GM23248 (cell line): Measurements from ENCODE around the gene MRPL24. TPM values are rescaled to one million over a fixed set of nuclear protein-coding genes. Genes with fewer than 3 reads are reported as not detected.
A peak's percentile ranks its signal among the peaks of the same experiment; 100 is the strongest.

Experiments used
- DNase-seq: peaks from one replicate; pipeline ENCODE4 v3.0.0-alpha.2; 2015
- H2AFZ ChIP-seq: fragments of 200-600 bp; sonication (generic); 2 replicates; pipeline ENCODE4 v1.6.1; 2016; ENCODE audit warnings: antibody characterized with exemption
- H3F3A ChIP-seq: fragments of 200-600 bp; sonication (generic); 2 replicates; pipeline ENCODE4 v1.6.1; 2016; ENCODE audit warnings: mild to moderate bottlenecking, antibody characterized with exemption, mixed run types; ENCODE audit not compliant: insufficient read depth
- H3K27ac ChIP-seq: fragments of 200-600 bp; sonication (generic); 2 replicates; pipeline ENCODE4 v1.5.1; 2016; ENCODE audit warnings: mild to moderate bottlenecking
- H3K27me3 ChIP-seq: fragments of 200-600 bp; sonication (generic); replicated peaks from 2 replicates; pipeline ENCODE4 v1.6.1; 2016; ENCODE audit warnings: mild to moderate bottlenecking; ENCODE audit not compliant: insufficient read depth
- H3K36me3 ChIP-seq: fragments of 200-600 bp; sonication (generic); 2 replicates; pipeline ENCODE4 v1.6.1; 2016; ENCODE audit warnings: low read depth, mild to moderate bottlenecking
- H3K4me1 ChIP-seq: fragments of 200-600 bp; sonication (generic); 2 replicates; pipeline ENCODE4 v1.6.1; 2016; ENCODE audit warnings: mild to moderate bottlenecking; ENCODE audit not compliant: insufficient read depth
- H3K4me2 ChIP-seq: fragments of 200-600 bp; sonication (generic); one replicate; pipeline ENCODE4 v1.6.1; 2016; ENCODE audit warnings: mild to moderate bottlenecking; ENCODE audit not compliant: unreplicated experiment
- H3K4me3 ChIP-seq: fragments of 200-600 bp; sonication (generic); 2 replicates; pipeline ENCODE4 v1.5.1; 2016; ENCODE audit warnings: mild to moderate bottlenecking
- H3K79me2 ChIP-seq: fragments of 200-600 bp; sonication (generic); 2 replicates; pipeline ENCODE4 v1.6.1; 2016; ENCODE audit warnings: mild to moderate bottlenecking; ENCODE audit not compliant: insufficient read depth
- H3K9ac ChIP-seq: fragments of 200-600 bp; sonication (generic); 2 replicates; pipeline ENCODE4 v1.6.1; 2016; ENCODE audit warnings: mild to moderate bottlenecking
- H3K9me2 ChIP-seq: fragments of 200-600 bp; sonication (generic); 2 replicates; pipeline ENCODE4 v1.6.1; 2016; ENCODE audit warnings: mixed run types, mild to moderate bottlenecking, moderate library complexity; ENCODE audit not compliant: insufficient read depth
- H3K9me3 ChIP-seq: fragments of 200-600 bp; sonication (generic); one replicate; pipeline ENCODE4 v1.6.1; 2017; ENCODE audit warnings: low read depth
- H4K20me1 ChIP-seq: fragments of 200-600 bp; sonication (generic); 2 replicates; pipeline ENCODE4 v1.6.0; 2016; ENCODE audit not compliant: insufficient read depth
- EZH2 ChIP-seq: fragments of 200-600 bp; sonication (generic); IDR thresholded peaks from 2 replicates; pipeline ENCODE4 v1.6.1; 2018; ENCODE audit warnings: antibody characterized with exemption, mild to moderate bottlenecking; ENCODE audit not compliant: insufficient read depth, poor library complexity, severe bottlenecking
- EZH2phosphoT487 ChIP-seq: fragments of 200-600 bp; sonication (generic); IDR thresholded peaks from 2 replicates; pipeline ENCODE4 v1.6.1; 2018; ENCODE audit warnings: antibody characterized with exemption, moderate library complexity, mild to moderate bottlenecking, low read depth; ENCODE audit not compliant: insufficient read depth
- WGBS, 2 experiments: methylation state at CpG; one replicate each; pipeline ENCODE4 v1.1.6; 2015 to 2017; ENCODE audit warnings: low lambda C conversion rate in 2 of 2, low coverage in 1 of 2; ENCODE audit errors: missing lambda C conversion rate in 2 of 2; 5-methylcytosine and 5-hydroxymethylcytosine counted together
- in situ Hi-C: fragments of 300-500 bp; cut with MboI; formaldehyde crosslinking; loops from 2 replicates; pipeline ENCODE4 v1.15.0; 2020
- polyA plus RNA-seq: library from polyadenylated mRNA; unstranded; fragments of >200 nt; fragmentation: Nextera tagmentation; extraction: Ambion mirVana; gene quantifications from 2 replicates; pipeline ENCODE4 v1.2.1, GENCODE V29; 2016
- total RNA-seq: library from RNA; depleted of rRNA; stranded (reverse); fragments of >200 nt; shearing (Covaris generic); gene quantifications from 2 replicates; pipeline ENCODE4 v1.2.3, GENCODE V29; 2014

MRPL24 gene
- total and polyA plus RNA-seq, 2 experiments from 2014 or later = 55.7 to 93.7 TPM

GRCh38 chr1:156693848-156694689 lies 46.8 kb downstream of the MRPL24 start:
- no peaks in the 10 kb centered on the region for H4K20me1 ChIP-seq
- H3K27me3 ChIP-seq = no peaks in the 10 kb centered on the region
- no peaks in the 10 kb centered on the region for H3K36me3 ChIP-seq
- WGBS, 2 experiments = 69 to 72% methylated on average over 12 of the region's 12 CpGs
- H3F3A ChIP-seq = no peaks in the 10 kb centered on the region
- H2AFZ ChIP-seq = peak overlapping the region; percentile 39; the same call in 1 of the 2 replicates
- in situ Hi-C loops = no loop called here
- TF ChIP-seq EZH2 = no peak
- no peak for TF ChIP-seq EZH2phosphoT487
- H3K4me2 ChIP-seq = no peak overlapping the region
- H3K9ac ChIP-seq = no peak overlapping the region
- no peak overlapping the region for H3K27ac ChIP-seq
- no peaks in the 10 kb centered on the region for H3K9me2 ChIP-seq
- no peaks in the 10 kb centered on the region for H3K79me2 ChIP-seq
- peaks cover 14% of the 10 kb centered on the region for H3K4me1 ChIP-seq
- DNase-seq = peak; percentile 21
- H3K4me3 ChIP-seq = no peak overlapping the region
- no peaks in the 10 kb centered on the region for H3K9me3 ChIP-seq

GRCh38 chr1:156692925-156693847 lies 47.7 kb downstream of the MRPL24 start:
- no peaks in the 10 kb centered on the region for H3K79me2 ChIP-seq
- no peaks in the 10 kb centered on the region for H3K27me3 ChIP-seq
- H3K27ac ChIP-seq = no peak overlapping the region
- H3F3A ChIP-seq = no peaks in the 10 kb centered on the region
- no peaks in the 10 kb centered on the region for H4K20me1 ChIP-seq
- DNase-seq = no peak
- peaks cover 14% of the 10 kb centered on the region for H3K4me1 ChIP-seq
- H3K4me3 ChIP-seq = no peak overlapping the region
- no peak overlapping the region for H2AFZ ChIP-seq
- H3K9me3 ChIP-seq = no peaks in the 10 kb centered on the region
- no peak overlapping the region for H3K4me2 ChIP-seq
- H3K9ac ChIP-seq = no peak overlapping the region
- H3K36me3 ChIP-seq = no peaks in the 10 kb centered on the region
- 78 to 83% methylated on average over 7 to 15 of the region's 16 CpGs for WGBS, 2 experiments
- no peak for TF ChIP-seq EZH2
- TF ChIP-seq EZH2phosphoT487 = no peak
- in situ Hi-C loops = no loop called here
- no peaks in the 10 kb centered on the region for H3K9me2 ChIP-seq

- Histone ChIP-seq H3K4me2 (no peak overlapping the region), H4K20me1 (no peaks in the 10 kb centered on the region), H3K36me3 (no peaks in the 10 kb centered on the region), H2AFZ (no peak overlapping the region), H3K9me2 (no peaks in the 10 kb centered on the region), H3K4me1 (peaks cover 14% of the 10 kb centered on the region), H3K79me2 (no peaks in the 10 kb centered on the region), H3F3A (no peaks in the 10 kb centered on the region), H3K27ac (no peak overlapping the region), H3K9me3 (no peaks in the 10 kb centered on the region), H3K9ac (no peak overlapping the region), H3K4me3 (no peak overlapping the region), H3K27me3 (no peaks in the 10 kb centered on the region)
- TF ChIP-seq EZH2phosphoT487 = no peak
- TF ChIP-seq EZH2 = no peak
- in situ Hi-C loops = no loop called here
- DNase-seq = no peak
- WGBS, 2 experiments = 53 to 58% methylated on average over 10 to 13 of the region's 13 CpGs
These were observed 48.4 kb downstream of the MRPL24 start for GRCh38 chr1:156692441-156692924.

- H3K4me1 ChIP-seq = peaks cover 16% of the 10 kb centered on the region
- no peak overlapping the region for H3K4me3 ChIP-seq
- peak; percentile 62 for DNase-seq
- H4K20me1 ChIP-seq = no peaks in the 10 kb centered on the region
- H3K9me3 ChIP-seq = no peaks in the 10 kb centered on the region
- no peaks in the 10 kb centered on the region for H3F3A ChIP-seq
- H3K9ac ChIP-seq = no peak overlapping the region
- H3K79me2 ChIP-seq = no peaks in the 10 kb centered on the region
- WGBS, 2 experiments = 52 to 54% methylated on average over 20 of the region's 20 CpGs
- H3K27me3 ChIP-seq = no peaks in the 10 kb centered on the region
- H2AFZ ChIP-seq = peak overlapping the region; percentile 29; the same call in 1 of the 2 replicates
- no peak overlapping the region for H3K27ac ChIP-seq
- no peaks in the 10 kb centered on the region for H3K36me3 ChIP-seq
- TF ChIP-seq EZH2phosphoT487 (no peak), EZH2 (no peak)
- H3K4me2 ChIP-seq = no peak overlapping the region
- no peaks in the 10 kb centered on the region for H3K9me2 ChIP-seq
- in situ Hi-C loops = no loop called here
These were observed 49.0 kb downstream of the MRPL24 start for GRCh38 chr1:156691665-156692440.
